ENCODE measurements around the gene CREB3L1.
"Not testable (repeated sequence)": the region's sequence is repeated elsewhere in the genome, so short reads cannot be mapped to it uniquely, and the experiment has no call there.

The CREB3L1 gene

GRCh38 chr11:46298699-46299433 is 21.4 kb downstream of the CREB3L1 start:
- DNase-seq = no peak

GRCh38 chr11:46299451-46299961 is 22.0 kb downstream of the CREB3L1 start:
- no peak for DNase-seq

GRCh38 chr11:46300270-46300669 is 22.8 kb downstream of the CREB3L1 start:
- no peak for DNase-seq

DNA sequence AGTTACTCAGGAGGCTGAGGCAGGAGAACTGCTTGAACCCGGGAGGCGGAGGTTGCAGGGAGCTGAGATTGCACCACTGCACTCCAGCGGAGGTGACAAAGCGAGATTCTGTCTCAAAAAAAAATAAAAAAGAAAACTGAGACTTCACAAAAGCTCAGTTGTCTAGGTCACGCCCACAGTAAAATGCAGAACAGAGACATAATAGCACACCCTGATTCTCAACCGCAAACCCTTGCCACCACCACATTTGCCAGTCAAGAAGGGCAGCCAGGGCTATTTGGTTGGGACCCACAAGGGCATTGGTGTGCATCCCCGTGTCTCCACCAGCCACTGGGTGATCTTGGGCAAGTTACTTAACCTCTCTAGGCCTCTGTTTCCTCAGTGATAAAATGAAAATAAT is 25.4 kb downstream of the CREB3L1 start:
- no peak for DNase-seq

- DNase-seq = not testable (repeated sequence)
Observed at GRCh38 chr11:46304036-46304435, 26.6 kb downstream of the CREB3L1 start.

GRCh38 chr11:46304605-46305179 is 27.2 kb downstream of the CREB3L1 start:
- DNase-seq = no peak

GRCh38 chr11:46305295-46305694 is 27.8 kb downstream of the CREB3L1 start:
- no peak for DNase-seq

DNA sequence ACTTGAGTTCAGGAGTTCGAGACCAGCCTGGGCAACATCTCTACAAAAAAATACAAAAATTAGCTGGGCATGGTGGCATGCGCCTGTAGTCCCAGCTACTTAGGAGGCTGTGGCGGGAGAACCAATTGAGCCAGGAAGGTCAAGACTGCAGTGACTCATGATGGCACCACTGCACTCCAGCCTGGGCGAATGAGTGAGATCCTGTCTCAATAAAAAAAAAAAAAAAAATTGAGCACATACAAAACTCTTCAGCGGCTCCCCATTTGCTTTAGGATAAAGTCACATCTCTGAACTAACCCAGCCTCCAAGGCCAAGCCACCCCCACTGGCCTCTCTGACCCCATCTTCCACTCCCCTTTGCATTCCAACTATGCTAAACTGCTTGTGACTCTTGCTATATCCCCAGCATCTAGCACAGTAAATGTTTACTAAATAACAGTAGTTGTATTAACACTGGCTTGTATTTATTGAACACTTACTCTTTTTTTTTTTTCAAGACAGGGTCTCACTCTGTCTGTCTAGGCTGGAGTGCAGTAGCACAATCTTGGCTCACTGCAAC is 28.9 kb downstream of the CREB3L1 start:
- DNase-seq = no peak

DNA sequence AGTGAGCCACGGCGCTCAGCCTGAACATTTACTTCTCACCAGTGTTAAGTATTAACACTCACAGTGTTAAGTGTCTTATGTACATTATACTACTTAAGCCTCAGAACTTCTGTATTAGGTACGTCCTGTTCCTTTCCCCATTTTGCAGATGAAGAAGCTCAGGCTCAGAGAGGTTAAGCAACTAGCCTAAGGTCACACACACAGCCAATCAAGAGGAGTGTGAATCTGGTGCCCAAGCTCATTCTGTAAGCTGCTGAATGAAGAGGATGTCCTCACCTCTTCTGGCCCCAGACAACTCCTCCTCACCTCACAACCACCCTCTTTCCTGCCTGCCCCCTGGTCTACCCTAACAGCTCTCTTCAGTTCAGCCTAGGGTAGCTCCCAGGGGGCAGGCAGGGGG is 29.9 kb downstream of the CREB3L1 start:
- no peak for DNase-seq

GRCh38 chr11:46307785-46308341 is 30.4 kb downstream of the CREB3L1 start:
- no peak for DNase-seq

GRCh38 chr11:46308631-46309419 is 31.4 kb downstream of the CREB3L1 start:
- no peak for DNase-seq

DNA sequence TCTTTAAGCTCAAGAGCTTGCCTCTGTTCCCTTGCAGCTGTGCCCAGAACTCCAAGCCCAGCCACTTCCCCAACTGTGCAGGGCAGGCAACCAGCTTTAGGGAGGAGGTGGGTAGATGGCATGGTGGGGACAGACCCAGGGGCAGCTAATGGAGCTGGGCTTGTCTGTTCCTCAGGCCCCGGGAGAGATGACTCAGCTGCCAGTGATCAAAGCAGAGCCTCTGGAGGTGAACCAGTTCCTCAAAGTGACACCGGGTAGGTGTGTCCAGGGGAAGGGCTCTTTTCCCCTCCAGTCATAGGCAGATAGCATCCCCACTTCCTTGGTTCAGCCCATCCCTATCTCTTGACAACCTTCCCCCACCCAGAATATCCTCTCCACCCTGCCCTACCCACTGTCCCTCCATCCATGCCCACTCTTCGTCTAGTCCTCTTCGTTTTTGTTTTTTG is 32.4 kb downstream of the CREB3L1 start:
- no peak for DNase-seq

GRCh38 chr11:46315033-46315738 is 37.7 kb downstream of the CREB3L1 start:
- DNase-seq = no peak

DNA sequence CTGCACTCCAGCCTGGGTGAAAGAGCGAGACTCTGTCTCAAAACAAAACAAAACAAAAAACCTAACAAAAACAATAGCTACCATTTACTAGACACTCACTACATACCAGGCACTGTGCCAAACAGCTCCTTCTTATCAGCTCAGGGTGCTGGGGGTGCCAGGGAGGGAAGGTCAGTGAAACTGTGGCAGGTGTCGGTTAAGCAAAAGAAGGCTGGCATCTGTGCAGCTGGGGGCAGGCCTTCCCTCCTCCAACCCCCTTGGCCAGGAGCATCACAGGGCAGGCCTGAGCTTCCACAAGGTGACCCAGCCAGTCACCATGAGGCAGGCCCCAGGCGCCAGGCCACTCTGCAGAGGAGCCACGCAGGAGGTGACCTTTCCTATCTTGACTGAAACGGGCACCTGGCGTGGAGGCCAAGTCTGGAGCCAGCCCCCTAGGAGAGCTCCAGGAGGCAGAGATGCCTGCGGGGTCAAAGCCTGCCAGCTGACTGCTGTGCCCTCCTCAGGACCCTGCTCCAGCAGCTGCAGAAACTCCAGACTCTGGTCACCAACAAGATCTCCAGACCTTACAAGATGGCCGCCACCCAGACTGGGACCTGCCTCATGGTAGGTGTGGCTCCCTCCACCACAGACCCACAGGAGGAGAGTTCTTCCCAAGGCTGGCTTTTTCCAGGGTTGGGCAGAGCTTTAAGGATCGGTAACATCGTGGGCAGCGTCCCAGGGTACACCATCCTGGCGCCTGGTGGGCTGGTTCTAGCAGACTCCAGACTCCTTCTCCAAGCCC is 38.5 kb downstream of the CREB3L1 start:
- DNase-seq = no peak

DNA sequence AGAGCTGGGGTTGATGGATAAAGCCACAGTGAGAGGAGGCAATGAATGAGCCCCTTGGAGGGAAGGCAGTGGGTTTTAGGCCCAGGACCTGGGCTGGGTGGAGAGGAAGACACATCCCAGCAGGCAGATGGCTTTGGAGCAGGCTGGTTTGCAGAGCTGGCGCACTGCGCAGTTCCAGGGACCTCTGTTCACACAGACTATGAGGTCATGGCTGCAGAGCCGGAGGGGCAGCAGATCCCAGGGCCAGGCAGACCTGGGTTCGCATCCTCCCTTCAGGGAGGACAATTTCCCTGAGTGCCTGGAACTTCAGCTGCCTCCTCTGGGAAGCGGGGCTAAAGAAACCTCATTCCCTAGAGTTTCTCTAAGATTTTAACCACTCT is 41.6 kb downstream of the CREB3L1 start:
- DNase-seq = no peak

GRCh38 chr11:46321757-46322156 is 44.3 kb downstream of the CREB3L1 start:
- no peak for DNase-seq

DNA sequence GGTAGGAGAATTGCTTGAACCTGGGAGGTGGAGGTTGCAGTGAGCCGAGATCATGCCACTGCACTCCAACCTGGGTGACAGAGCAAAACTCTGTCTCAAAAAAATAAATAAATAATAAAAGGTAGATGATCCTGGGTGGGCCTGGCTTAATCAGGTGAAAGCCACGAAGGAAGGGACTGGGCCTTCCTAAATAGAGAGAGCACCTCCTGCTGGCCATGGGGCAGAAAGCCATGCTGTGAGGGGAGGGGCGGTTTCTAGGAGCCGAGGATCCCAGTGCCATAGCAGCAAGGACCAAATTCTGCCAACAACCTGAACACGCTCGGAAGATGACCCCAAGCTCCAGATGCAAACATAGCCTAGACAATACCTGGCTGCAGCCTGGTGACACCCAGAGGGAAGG is 45.3 kb downstream of the CREB3L1 start:
- no peak for DNase-seq

- DNase-seq = no peak
Observed at GRCh38 chr11:46326813-46327416, 49.5 kb downstream of the CREB3L1 start.

GRCh38 chr11:46327829-46328228 is 50.4 kb downstream of the CREB3L1 start:
- DNase-seq = no peak

- no peak for DNase-seq
Observed at GRCh38 chr11:46330154-46330553, 52.7 kb downstream of the CREB3L1 start.
